HepG2 (cell line): Measurements from ENCODE around the gene CASP7. TPM values are rescaled to one million over a fixed set of nuclear protein-coding genes. Genes with fewer than 3 reads are reported as not detected.
A peak's percentile ranks its signal among the peaks of the same experiment; 100 is the strongest.

Source experiments
- FUBP1 ChIP-seq: sonication (generic); formaldehyde crosslinking; IDR thresholded peaks from 2 replicates; pipeline ENCODE4 v1.5.1; 2020; ENCODE audit warnings: missing genetic modification reagents, mild to moderate bottlenecking, borderline replicate concordance
- GTF3A ChIP-seq: sonication (generic); formaldehyde crosslinking; conservative IDR thresholded peaks from 2 replicates; pipeline ENCODE4 v1.4.0; 2020; ENCODE audit warnings: mild to moderate bottlenecking, missing genetic modification reagents
- HNRNPLL ChIP-seq: fragments of 200-400 bp; formaldehyde crosslinking; IDR thresholded peaks from 2 replicates; pipeline ENCODE4 v1.6.1; 2017; ENCODE audit warnings: mild to moderate bottlenecking, low read depth, low read length; ENCODE audit not compliant: poor library complexity, severe bottlenecking
- PHF21A ChIP-seq: sonication (generic); formaldehyde crosslinking; IDR thresholded peaks from 2 replicates; pipeline ENCODE4 v1.5.0; 2020; ENCODE audit warnings: mild to moderate bottlenecking, missing genetic modification reagents
- PRDM10 ChIP-seq: sonication (generic); formaldehyde crosslinking; IDR thresholded peaks from 2 replicates; pipeline ENCODE4 v1.4.0; 2020; ENCODE audit warnings: low read depth, missing genetic modification reagents
- SIX1 ChIP-seq: sonication (generic); formaldehyde crosslinking; IDR thresholded peaks from 2 replicates; pipeline ENCODE4 v1.4.0; 2020; ENCODE audit warnings: missing genetic modification reagents, borderline replicate concordance
- USF2 ChIP-seq, 2 experiments: sonication (generic) in 1 of 2; formaldehyde crosslinking in 1 of 2; IDR thresholded peaks; 2 replicates each; pipeline versions ENCODE4 v1.5.1 to v1.6.1; 2011 to 2020; ENCODE audit warnings: borderline replicate concordance in 1 of 2, low read depth in 1 of 2, low read length in 1 of 2, mild to moderate bottlenecking in 1 of 2, missing genetic modification reagents in 1 of 2, moderate library complexity in 1 of 2
- YY1 ChIP-seq: IDR thresholded peaks from 2 replicates; pipeline ENCODE4 v1.6.1; 2011; ENCODE audit warnings: low read length, low read depth, moderate library complexity, mild to moderate bottlenecking; ENCODE audit not compliant: insufficient read depth, insufficient replicate concordance
- ZBTB44 ChIP-seq: sonication (generic); formaldehyde crosslinking; IDR thresholded peaks from 2 replicates; pipeline ENCODE4 v1.4.0; 2020; ENCODE audit warnings: missing genetic modification reagents
- ZNF709 ChIP-seq: sonication (generic); formaldehyde crosslinking; IDR thresholded peaks from 2 replicates; pipeline ENCODE4 v1.5.0; 2020; ENCODE audit warnings: mild to moderate bottlenecking, missing genetic modification reagents
- ZNF710 ChIP-seq: sonication (generic); formaldehyde crosslinking; IDR thresholded peaks from 2 replicates; pipeline ENCODE4 v1.5.0; 2020; ENCODE audit warnings: mild to moderate bottlenecking, missing genetic modification reagents, borderline replicate concordance
- polyA plus RNA-seq, 8 experiments: library from polyadenylated mRNA; depleted of rRNA in 3 of 8; stranded (reverse) in 7 of 8; unstranded in 1 of 8; fragments of >200 nt; fragmentation: Illumina TruSeq in 4 of 8; extraction: Trizol in 4 of 8; gene quantifications; 2 replicates each; pipeline versions ENCODE4 v1.2.1 to v1.2.3, GENCODE V29; 2011 to 2016; ENCODE audit warnings: low read depth in 4 of 8, missing spikeins in 1 of 8, mixed read lengths in 1 of 8; ENCODE audit not compliant: insufficient read depth in 1 of 8
- total RNA-seq, 5 experiments: library from RNA; depleted of rRNA; stranded (reverse); fragments of >200 nt; fragmentation: Illumina TruSeq; extraction: Trizol; gene quantifications; 2 replicates each; pipeline ENCODE4 v1.2.3, GENCODE V29; 2016; ENCODE audit warnings: low read depth in 1 of 5
- TF ChIP-seq, protein P1 (sequence below): sonication (generic); formaldehyde crosslinking; IDR thresholded peaks from 2 replicates; pipeline ENCODE4 v1.8.1; 2023; ENCODE audit warnings: missing genetic modification reagents, mild to moderate bottlenecking, borderline replicate concordance

CASP7 gene
- total and polyA plus RNA-seq, 2 of the 13 experiments (the other 11 are each of a cell fraction or from before 2014, with no cell fraction given): 11.9 to 39.3 TPM

DNA sequence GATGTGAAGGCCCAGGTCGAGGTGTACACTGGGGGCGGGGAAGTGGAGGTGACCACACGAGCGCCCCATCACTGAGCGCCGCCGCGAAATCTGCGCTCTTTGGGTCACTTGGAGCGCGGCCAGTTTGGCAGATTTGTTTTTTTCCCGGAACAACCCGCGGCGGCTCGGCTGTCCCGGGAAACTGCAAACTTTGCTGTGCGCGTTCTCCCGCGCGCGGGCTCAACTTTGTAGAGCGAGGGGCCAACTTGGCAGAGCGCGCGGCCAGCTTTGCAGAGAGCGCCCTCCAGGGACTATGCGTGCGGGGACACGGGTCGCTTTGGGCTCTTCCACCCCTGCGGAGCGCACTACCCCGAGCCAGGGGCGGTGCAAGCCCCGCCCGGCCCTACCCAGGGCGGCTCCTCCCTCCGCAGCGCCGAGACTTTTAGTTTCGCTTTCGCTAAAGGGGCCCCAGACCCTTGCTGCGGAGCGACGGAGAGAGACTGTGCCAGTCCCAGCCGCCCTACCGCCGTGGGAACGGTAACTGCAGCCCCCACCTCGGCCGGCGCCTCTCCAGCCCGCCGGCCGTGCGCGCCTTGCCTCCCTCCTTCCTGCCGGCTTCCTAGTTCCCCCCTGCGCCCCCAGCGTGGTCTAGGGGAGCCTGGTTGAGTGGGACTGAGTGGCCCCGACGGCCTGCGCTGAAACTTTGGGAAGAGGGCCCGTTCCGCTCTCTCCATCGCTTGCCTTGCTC lies at the start of gene CASP7 (continued):
- TF ChIP-seq ZNF710 (0 out of 2 replicates have a peak, but pooled peaks have one; percentile 11), YY1 (no peak), PHF21A (CRISPR knock-in tag) (no peak; the same call in 1 of the 2 replicates), GTF3A (no peak), ZNF709 (peak; percentile 64), ZBTB44 (CRISPR knock-in tag) (no peak), HNRNPLL (peak; percentile 83), PRDM10 (CRISPR knock-in tag) (peak; percentile 96), FUBP1 (no peak), USF2 (IDR thresholded peaks at IDR 0.05; ENCODE audit: low read depth, low read length) (no peak), USF2 (CRISPR knock-in tag; IDR thresholded peaks at IDR 0.05; ENCODE audit: borderline replicate concordance) (no peak), SIX1 (CRISPR knock-in tag) (no peak)
- TF ChIP-seq, protein P1, sequence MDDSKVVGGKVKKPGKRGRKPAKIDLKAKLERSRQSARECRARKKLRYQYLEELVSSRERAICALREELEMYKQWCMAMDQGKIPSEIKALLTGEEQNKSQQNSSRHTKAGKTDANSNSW (CRISPR knock-in tag): no peak
